ENCODE measurements around the gene PSME3IP1.

PSME3IP1 gene

GRCh38 chr16:57226701-57227621 lies 41.1 kb upstream of the PSME3IP1 start:
- no peaks in the 10 kb centered on the region for H3F3A ChIP-seq (ENCODE audit: control insufficient read depth, insufficient read depth)
- TF ChIP-seq EZH2phosphoT487 (IDR thresholded peaks at IDR 0.05; ENCODE audit: borderline replicate concordance, low read length) (no peak), CTCF (IDR thresholded peaks at IDR 0.05; ENCODE audit: low read depth, low read length, poor library complexity, severe bottlenecking) (no peak)
- no peak overlapping the region for H3K4me3 ChIP-seq (ENCODE audit: low read length)
- no peaks in the 10 kb centered on the region for H3K9me3 ChIP-seq (ENCODE audit: control insufficient read depth, insufficient read depth, low read length)
- no peaks in the 10 kb centered on the region for H4K20me1 ChIP-seq (ENCODE audit: control insufficient read depth, insufficient read depth, low read depth, low read length)
- no peak overlapping the region for H3K4me2 ChIP-seq (ENCODE audit: low read length)
- no peaks in the 10 kb centered on the region for H3K79me2 ChIP-seq (ENCODE audit: control insufficient read depth, low read length)
- no peaks in the 10 kb centered on the region for H3K27me3 ChIP-seq (ENCODE audit: control insufficient read depth, low read length)
- H3K36me3 ChIP-seq (ENCODE audit: control insufficient read depth, low read length): peaks cover 72% of the 10 kb centered on the region
- H3K9me2 ChIP-seq (replicated peaks; ENCODE audit: control insufficient read depth, low read length): no peaks in the 10 kb centered on the region
- peaks cover 16% of the 10 kb centered on the region for H3K4me1 ChIP-seq (ENCODE audit: control insufficient read depth, low read length)
- no peak overlapping the region for H3K27ac ChIP-seq (ENCODE audit: low read depth, low read length)

GRCh38 chr16:57225978-57226377 lies 40.1 kb upstream of the PSME3IP1 start:
- no peak overlapping the region for H3K4me2 ChIP-seq (ENCODE audit: low read length)
- no peaks in the 10 kb centered on the region for H3K79me2 ChIP-seq (ENCODE audit: control insufficient read depth, low read length)
- no peak overlapping the region for H3K27ac ChIP-seq (ENCODE audit: low read depth, low read length)
- no peaks in the 10 kb centered on the region for H4K20me1 ChIP-seq (ENCODE audit: control insufficient read depth, insufficient read depth, low read depth, low read length)
- no peaks in the 10 kb centered on the region for H3K9me2 ChIP-seq (replicated peaks; ENCODE audit: control insufficient read depth, low read length)
- no peaks in the 10 kb centered on the region for H3F3A ChIP-seq (ENCODE audit: control insufficient read depth, insufficient read depth)
- no peaks in the 10 kb centered on the region for H3K9me3 ChIP-seq (ENCODE audit: control insufficient read depth, insufficient read depth, low read length)
- no peaks in the 10 kb centered on the region for H3K27me3 ChIP-seq (ENCODE audit: control insufficient read depth, low read length)
- H3K4me3 ChIP-seq (ENCODE audit: low read length): no peak overlapping the region
- H3K4me1 ChIP-seq (ENCODE audit: control insufficient read depth, low read length): peaks cover 16% of the 10 kb centered on the region
- peaks cover 69% of the 10 kb centered on the region for H3K36me3 ChIP-seq (ENCODE audit: control insufficient read depth, low read length)
- TF ChIP-seq CTCF (IDR thresholded peaks at IDR 0.05; ENCODE audit: low read depth, low read length, poor library complexity, severe bottlenecking) (no peak), EZH2phosphoT487 (IDR thresholded peaks at IDR 0.05; ENCODE audit: borderline replicate concordance, low read length) (no peak)

GRCh38 chr16:57224651-57225335 lies 39.0 kb upstream of the PSME3IP1 start:
- Histone ChIP-seq H3K9me3 (ENCODE audit: control insufficient read depth, insufficient read depth, low read length) (no peaks in the 10 kb centered on the region), H3K36me3 (ENCODE audit: control insufficient read depth, low read length) (peaks cover 65% of the 10 kb centered on the region), H3K4me3 (ENCODE audit: low read length) (no peak overlapping the region), H3K27me3 (ENCODE audit: control insufficient read depth, low read length) (no peaks in the 10 kb centered on the region), H4K20me1 (ENCODE audit: control insufficient read depth, insufficient read depth, low read depth, low read length) (no peaks in the 10 kb centered on the region), H3K9me2 (replicated peaks; ENCODE audit: control insufficient read depth, low read length) (no peaks in the 10 kb centered on the region), H3K79me2 (ENCODE audit: control insufficient read depth, low read length) (no peaks in the 10 kb centered on the region), H3K4me1 (ENCODE audit: control insufficient read depth, low read length) (peaks cover 16% of the 10 kb centered on the region), H3F3A (ENCODE audit: control insufficient read depth, insufficient read depth) (no peaks in the 10 kb centered on the region), H3K4me2 (ENCODE audit: low read length) (0 out of 2 replicates have a peak overlapping the region, but pooled peaks have one; percentile 14), H3K27ac (ENCODE audit: low read depth, low read length) (no peak overlapping the region)
- TF ChIP-seq EZH2phosphoT487 (IDR thresholded peaks at IDR 0.05; ENCODE audit: borderline replicate concordance, low read length): no peak
- no peak for TF ChIP-seq CTCF (IDR thresholded peaks at IDR 0.05; ENCODE audit: low read depth, low read length, poor library complexity, severe bottlenecking)

Measured in DOHH2 (cell line).